HG02885 (cell line): ENCODE measurements around the gene PCDHA12.

Experiments used
- ATAC-seq: cut with Tn5 transposase; IDR thresholded peaks from one replicate; pipeline ENCODE4 v1.9.1; 2021; ENCODE audit warnings: mild to moderate bottlenecking; ENCODE audit not compliant: unreplicated experiment, poor library complexity

Gene PCDHA12

DNA sequence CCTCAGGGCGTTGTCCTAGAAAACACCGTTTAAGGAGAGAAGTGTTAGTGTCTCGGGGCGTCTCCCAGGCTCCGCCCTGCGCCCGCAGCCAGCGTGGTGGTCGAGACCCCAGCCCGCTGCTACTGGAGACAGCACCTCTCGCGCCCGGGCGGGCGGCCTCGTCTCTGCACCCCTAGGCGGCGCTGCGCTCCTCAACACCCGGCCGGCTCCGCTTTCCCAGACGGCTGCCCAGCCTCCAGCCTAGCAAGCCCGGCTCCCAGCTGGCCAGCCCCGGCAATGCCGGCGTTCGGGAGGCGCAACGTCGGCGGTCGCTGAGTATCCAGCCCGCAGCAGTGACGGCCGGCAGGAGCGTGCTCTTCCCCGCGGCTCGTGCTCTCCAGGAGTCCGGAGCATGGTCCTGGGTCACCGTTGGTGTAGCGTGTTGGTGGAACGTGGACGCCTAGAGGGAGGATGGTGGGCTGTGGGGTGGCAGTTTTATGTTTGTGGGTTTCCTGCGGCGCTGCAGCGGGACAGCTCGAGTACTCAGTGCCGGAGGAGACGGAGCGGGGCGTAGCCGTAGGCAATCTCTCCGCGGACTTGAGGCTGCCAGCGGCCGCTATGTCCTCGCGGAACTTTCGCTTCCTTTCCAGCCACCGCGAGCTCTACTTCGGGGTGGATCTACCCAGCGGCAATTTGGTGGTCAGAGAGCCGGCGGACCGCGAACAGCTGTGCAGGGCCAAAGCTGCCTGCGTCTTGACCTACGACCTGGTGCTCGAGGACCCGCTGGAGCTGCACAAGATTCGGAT lies 51.5 kb downstream of the PCDHA12 start:
- no peak for ATAC-seq

DNA sequence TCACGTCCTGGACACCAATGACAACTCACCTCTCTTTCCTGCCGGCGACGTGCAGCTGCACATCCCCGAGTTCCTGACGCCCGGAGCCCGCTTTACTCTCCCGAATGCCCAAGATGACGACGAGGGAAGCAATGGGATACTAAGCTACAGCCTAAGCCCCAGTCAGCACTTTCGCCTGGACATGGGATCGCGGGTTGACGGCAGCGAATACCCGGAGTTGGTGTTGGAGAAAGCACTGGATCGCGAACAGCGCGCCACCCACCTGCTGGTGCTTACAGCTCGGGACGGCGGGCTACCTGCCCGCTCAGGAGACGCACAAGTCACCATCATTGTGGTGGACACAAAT lies 52.1 kb downstream of the PCDHA12 start:
- ATAC-seq: no peak
